Endothelial cell of umbilical vein (primary cell): ENCODE data around the gene MSL3B.

ENCODE experiments used
- EZH2 ChIP-seq: IDR thresholded peaks from 2 replicates; pipeline ENCODE4 v1.6.1; 2012; ENCODE audit warnings: borderline replicate concordance, low read depth, mild to moderate bottlenecking, moderate library complexity, low read length, inconsistent platforms; ENCODE audit not compliant: severe bottlenecking
- TF ChIP-seq, protein P1 (sequence below), 2 donors: IDR thresholded peaks; 1 replicate in 1 of 2; 2 replicates in 1 of 2; pipeline ENCODE4 v1.5.1; 2011; ENCODE audit warnings: low read length in 2 of 2, mild to moderate bottlenecking in 2 of 2, moderate library complexity in 2 of 2, control low read depth in 1 of 2, inconsistent platforms in 1 of 2, low read depth in 1 of 2; ENCODE audit not compliant: insufficient read depth in 1 of 2; ENCODE audit errors: extremely low read depth in 1 of 2

DNA sequence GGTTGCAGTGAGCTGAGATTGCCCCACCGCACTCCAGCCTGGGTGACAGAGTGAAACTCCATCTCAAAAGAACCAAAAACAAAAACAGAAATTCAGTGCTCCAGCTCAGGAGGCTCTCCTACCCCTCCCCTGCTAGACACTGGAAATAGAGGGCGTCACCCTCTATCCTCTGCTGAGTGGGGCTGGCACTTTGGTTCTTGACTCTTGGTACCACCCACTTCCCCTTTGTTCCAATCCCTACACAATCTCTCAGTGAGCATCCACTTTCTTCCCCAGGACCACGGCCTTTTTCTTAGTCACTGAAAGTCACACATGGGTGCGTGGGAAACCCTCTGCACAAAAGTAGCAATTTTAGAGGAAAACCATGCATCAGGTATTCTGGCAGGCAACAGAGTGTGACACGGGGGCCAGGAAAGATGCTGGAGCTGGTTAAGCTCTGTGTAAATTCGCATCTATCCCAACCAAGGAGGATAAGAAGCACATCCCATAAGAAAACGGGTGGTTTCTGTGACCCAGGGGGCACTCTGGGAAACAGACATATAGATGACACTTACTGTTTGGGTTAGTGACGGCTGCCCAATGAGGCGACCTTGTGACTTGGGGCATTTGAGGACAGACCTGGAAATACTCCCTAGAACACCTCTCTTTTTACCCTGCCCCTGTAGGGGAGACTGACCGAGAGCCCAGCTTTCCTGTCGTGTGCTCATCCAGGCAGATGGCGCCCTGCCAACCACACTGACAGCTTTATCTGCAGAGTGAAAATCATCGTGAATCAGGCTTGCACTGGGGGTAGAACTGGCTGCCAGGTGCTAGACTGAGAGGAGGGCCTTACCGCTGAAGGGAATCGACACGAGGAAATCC, 21.6 kb downstream of the MSL3B start:
- TF ChIP-seq, protein P1, sequence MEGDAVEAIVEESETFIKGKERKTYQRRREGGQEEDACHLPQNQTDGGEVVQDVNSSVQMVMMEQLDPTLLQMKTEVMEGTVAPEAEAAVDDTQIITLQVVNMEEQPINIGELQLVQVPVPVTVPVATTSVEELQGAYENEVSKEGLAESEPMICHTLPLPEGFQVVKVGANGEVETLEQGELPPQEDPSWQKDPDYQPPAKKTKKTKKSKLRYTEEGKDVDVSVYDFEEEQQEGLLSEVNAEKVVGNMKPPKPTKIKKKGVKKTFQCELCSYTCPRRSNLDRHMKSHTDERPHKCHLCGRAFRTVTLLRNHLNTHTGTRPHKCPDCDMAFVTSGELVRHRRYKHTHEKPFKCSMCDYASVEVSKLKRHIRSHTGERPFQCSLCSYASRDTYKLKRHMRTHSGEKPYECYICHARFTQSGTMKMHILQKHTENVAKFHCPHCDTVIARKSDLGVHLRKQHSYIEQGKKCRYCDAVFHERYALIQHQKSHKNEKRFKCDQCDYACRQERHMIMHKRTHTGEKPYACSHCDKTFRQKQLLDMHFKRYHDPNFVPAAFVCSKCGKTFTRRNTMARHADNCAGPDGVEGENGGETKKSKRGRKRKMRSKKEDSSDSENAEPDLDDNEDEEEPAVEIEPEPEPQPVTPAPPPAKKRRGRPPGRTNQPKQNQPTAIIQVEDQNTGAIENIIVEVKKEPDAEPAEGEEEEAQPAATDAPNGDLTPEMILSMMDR (IDR thresholded peaks at IDR 0.05; ENCODE audit: extremely low read depth in 1 of 2, insufficient read depth in 1 of 2, low read depth in 1 of 2, low read length in 2 of 2) = no peak
- TF ChIP-seq EZH2 = no peak
